HG02885 (cell line): ENCODE results near the gene ZNF774.
"Not testable (repeated sequence)": the region's sequence is repeated elsewhere in the genome, so short reads cannot be mapped to it uniquely, and the experiment has no call there.

Source experiments
- ATAC-seq: cut with Tn5 transposase; IDR thresholded peaks from one replicate; pipeline ENCODE4 v1.9.1; 2021; ENCODE audit warnings: mild to moderate bottlenecking; ENCODE audit not compliant: unreplicated experiment, poor library complexity

Gene ZNF774

GRCh38 chr15:90344662-90345061 lies 7.4 kb upstream of the ZNF774 start:
- ATAC-seq: no peak

DNA sequence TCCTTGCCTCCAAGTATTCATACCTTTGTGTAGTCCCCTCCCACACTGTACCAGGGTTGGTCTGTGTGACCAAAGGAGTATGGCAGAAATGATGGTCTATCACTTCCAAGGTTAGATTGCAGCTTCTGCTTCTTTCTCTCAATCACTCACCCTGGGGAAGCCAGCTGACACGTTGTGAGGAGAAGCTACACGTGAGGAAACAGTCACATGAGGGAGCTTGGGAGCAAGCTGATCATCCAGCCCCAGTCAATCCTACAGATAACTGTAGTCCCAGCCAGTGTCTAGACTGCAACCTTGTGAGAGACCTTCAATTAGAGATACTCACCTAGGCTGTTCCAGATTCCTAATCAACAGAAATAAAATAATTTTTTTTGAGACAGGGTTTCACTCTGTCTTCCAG lies 6.2 kb upstream of the ZNF774 start:
- no peak for ATAC-seq

DNA sequence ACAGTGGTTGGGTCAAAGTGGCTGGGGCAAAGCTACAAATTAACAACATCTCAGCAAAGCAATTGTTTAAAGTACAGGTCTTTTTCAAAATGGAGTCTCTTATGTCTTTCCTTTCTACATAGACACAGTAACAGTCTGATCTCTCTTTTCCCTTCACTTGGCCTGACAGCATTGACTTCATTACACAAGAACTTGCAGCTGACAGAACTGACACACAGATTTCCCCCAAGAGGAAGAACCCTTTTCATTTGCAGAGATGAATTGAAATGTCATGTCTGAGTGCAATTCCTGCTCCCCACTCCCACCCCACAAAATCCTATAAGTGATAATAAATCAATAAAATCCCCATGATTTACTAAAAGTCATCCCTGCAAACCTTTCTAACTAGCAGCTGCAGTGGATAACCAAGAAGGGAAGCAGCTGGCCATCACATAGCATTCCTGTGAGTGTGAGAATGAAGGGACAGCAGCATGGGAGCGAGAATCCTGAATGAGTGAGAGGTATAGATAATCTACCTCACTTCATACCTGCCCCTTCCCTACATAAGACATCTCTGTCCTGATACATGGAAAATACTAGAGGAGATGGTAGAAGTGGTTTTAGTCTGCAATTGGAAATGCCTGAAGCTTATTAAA lies 4.5 kb upstream of the ZNF774 start:
- not testable (repeated sequence) for ATAC-seq

DNA sequence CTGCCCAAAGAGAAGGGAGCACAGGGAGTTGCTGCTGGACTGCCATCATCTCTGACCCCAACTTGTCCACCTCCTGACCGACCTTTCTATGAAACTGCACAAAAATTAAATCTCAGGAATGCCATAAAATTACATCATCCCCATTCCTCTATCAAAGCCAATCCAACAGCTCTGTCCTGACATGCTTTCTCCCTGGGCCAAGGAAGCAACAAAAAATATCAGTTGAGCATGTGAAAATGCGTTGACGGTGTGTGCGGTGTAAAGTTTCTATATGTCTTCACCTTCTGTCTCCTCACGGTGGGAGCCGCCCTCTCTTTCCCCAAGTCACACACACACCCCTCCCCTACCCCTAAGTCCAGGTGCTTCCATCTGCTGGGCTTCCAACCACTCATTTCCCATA lies 3.6 kb upstream of the ZNF774 start:
- ATAC-seq: no peak

GRCh38 chr15:90349072-90349471 lies 3.0 kb upstream of the ZNF774 start:
- no peak for ATAC-seq

GRCh38 chr15:90349821-90350220 lies 2.3 kb upstream of the ZNF774 start:
- ATAC-seq: no peak

GRCh38 chr15:90351479-90352106 lies 491 bp upstream of the ZNF774 start:
- no peak for ATAC-seq

- no peak for ATAC-seq
Measured at GRCh38 chr15:90354986-90355385, 2.9 kb downstream of the ZNF774 start.

DNA sequence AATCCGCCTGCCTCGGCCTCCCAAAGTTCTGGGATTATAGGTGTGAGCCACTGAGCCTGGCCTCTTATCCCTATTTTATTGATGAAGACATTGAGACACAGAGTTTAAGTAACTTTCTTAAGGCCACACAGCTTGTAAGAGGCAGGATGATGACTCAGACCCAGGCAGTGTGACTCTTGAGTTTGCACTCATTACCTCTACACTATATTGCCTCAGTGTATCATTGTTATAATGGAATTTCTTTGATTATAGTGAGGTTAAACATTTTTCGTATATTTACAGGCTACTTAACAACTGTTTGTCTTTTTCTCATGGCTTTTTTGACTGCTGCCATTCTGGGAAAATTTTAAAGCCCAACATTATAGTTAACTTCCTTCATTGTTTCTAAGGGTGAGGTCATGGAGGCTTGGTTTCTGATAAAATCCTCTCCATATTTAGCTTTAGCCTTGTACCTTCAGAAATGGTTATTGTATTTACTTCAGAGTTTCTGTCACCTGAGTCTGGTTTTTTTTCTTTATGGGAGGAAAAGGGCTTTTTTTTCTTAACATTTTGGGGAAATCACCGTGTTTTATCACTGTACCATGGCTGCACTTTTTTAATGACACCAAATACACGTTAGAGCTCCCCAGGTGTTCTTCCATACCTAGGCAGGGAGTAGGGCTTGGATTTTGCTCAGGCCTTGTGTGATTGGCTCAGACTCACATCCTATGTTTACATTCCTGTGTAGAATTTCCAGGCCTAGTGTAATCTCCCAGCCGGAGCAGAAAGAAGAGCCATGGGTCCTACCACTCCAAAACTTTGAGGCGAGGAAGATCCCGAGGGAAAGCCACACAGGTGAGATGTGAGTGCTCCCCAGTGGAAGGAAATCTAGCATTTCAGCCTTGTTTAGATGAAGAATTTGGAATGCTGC lies 6.3 kb downstream of the ZNF774 start:
- ATAC-seq: no peak

DNA sequence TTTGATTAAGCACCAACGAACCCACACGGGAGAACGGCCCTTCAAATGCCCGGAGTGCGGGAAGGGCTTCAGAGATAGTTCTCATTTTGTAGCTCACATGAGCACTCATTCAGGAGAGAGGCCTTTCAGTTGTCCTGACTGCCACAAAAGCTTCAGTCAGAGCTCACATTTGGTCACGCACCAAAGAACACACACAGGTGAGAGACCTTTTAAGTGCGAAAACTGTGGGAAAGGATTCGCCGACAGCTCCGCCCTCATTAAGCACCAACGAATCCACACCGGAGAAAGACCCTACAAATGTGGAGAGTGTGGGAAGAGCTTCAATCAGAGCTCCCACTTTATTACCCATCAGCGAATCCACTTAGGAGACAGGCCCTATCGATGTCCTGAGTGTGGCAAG lies 8.7 kb downstream of the ZNF774 start:
- ATAC-seq: no peak

DNA sequence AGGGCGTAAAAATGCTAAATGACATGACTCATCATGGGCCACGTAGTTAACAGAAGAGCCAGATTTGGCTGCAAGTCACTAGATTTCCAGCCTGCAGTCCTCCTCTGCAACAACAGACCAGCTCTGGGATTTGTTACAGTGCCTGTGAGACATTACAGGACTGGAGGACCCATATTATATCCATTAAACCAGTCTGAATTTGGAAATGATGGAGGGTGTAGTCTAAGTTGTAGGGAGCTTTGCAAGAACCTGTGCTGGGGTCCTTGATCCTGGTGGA lies 10.8 kb downstream of the ZNF774 start:
- no peak for ATAC-seq

DNA sequence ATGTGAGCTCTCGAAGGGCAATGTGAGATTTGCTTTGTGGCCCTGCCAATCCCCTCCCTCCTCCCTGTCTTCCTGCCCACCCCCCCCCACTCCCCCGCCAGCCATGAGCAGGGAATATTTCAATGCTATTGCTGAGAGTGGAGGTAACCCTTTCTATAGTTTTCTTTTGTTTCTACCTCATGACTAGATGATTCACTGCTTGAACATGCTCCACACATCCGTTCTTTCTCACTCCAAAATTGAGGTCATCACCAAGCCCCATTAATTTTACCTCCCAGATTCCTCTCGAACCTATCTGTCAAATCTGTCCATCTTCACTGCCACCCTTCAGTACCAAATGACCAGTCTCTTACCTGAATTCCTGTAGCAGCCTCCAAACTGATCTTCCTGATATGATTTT lies 12.2 kb downstream of the ZNF774 start:
- ATAC-seq: no peak

DNA sequence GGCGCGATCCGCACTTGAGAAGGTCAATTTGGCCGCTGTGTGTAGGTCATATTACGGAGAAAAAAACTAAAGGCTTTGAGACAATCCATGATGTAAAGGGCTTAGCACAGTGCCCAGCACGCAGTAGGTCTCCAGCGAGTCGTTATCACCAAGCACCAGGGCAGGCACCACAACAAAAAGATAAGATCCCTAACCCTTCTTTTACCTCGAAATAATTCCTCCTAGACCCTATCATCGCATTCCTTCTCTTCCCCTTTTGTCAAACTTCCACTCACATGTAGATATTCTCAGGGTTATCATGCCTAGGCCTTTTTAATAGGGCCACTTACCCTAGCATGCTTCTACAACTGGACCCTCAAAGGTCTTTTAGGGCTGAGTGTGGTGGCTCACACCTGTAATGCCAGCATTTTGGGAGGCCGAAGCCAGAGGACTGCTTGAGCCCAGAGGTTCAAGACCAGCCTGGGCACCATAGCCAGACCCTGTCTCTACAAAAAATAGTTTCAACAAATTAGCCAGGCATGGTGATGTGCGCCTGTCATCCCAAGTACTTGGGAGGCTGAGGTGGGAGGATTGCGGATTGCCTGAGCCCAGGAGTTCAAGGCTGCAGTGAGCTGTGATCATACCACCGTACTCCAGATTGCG lies 13.5 kb downstream of the ZNF774 start:
- no peak for ATAC-seq

DNA sequence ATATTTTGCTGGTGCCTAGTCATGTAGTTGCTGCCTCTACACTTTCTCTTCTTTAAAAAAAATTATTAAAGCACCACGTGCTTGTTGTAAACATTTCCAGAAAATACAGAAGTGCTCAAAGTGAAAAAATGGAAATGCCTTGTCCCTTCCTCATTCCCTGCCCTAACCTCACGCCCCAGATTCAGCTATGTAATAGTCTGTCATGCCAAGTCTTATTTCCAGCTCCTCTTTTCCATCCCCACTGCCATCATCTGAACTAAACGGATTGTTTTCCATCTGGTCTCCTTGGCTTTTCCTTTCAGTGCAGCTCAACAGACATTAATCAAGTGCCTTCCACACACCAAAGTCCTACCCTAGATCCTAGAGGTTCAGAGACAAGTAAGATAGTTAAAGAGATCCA lies 15.5 kb downstream of the ZNF774 start:
- no peak for ATAC-seq

DNA sequence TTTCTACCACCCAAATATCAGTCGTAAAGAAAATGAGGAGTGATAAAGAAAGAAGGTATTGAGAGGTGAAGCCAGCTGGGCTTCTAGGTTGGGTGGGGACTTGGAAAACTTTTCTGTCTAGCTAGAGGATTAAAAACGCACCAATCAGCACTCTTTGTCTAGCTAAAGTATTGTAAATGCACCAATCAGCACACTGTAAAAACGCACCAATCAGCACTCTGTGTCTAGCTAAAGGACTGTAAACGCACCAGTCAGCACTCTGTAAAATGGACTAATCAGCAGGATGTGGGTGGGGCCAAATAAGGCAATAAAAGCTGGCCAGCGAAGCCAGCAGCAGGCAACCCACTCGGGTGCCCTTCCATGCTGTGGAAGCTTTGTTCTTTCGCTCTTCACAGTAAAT lies 23.0 kb downstream of the ZNF774 start:
- ATAC-seq: no peak

DNA sequence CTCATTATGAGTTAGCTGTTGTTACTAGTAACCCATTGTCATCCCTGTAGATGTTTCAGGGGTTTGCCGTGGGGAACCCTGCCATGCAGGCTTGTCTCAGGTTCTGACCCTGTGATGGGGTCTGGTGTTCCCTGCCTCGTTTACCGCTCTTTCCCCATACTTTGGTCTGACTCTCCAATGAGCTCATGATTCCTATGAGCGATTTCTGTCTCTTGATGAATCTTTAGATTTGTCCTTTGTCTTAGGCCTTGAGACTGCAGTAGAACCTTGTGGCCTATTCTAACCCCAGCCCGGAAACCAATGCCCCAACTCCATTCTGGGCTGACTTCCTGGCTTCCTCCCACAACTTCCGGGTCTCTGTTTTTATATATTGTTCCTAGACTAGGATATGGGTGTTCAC lies 24.7 kb downstream of the ZNF774 start:
- ATAC-seq: no peak

GRCh38 chr15:90379263-90379662 lies 27.2 kb downstream of the ZNF774 start:
- no peak for ATAC-seq

GRCh38 chr15:90381515-90381914 lies 29.4 kb downstream of the ZNF774 start:
- no peak for ATAC-seq

- ATAC-seq: no peak
Measured at GRCh38 chr15:90382320-90382719, 30.2 kb downstream of the ZNF774 start.

DNA sequence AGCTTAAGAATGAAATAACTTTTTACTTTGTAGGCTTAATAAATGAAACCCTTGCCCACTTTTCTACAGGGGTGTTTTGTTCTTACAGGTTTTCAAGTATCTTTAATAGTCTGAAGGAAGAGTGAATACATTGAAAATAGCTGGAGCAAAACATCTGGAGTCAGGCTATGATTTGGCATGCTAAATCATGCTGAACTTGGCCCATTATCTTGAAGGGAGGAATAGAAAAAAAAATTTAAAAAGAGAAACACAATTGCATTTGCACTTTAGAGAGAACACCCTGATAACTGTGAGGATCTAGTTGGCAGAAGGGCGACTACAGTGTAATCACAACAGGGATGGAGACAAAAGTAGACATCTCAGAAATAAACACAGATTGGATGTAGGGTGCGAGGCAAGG lies 34.1 kb downstream of the ZNF774 start:
- ATAC-seq: no peak
